Thoracic aorta (tissue), 2 donors: ENCODE data around the gene CFAP298. TPM values are rescaled to one million over a fixed set of nuclear protein-coding genes. Genes with fewer than 3 reads are reported as not detected.

Experiments
- ATAC-seq: fragments of 150-250 bp; one replicate; pipeline ENCODE4 v1.8.0; 2017; ENCODE audit warnings: low read depth; ENCODE audit not compliant: insufficient number of reproducible peaks, low FRiP score
- DNase-seq: peaks from one replicate; pipeline ENCODE4 v3.0.0-alpha.2; 2020; ENCODE audit warnings: low spot score
- H3K27ac ChIP-seq, 2 donors: fragments of 200-600 bp; sonication (generic); 1 replicate in 1 of 2; 2 replicates in 1 of 2; pipeline ENCODE4 v1.5.1; 2016; ENCODE audit warnings: mild to moderate bottlenecking in 2 of 2, moderate library complexity in 2 of 2
- H3K27me3 ChIP-seq: fragments of 200-600 bp; sonication (generic); replicated peaks from 2 replicates; pipeline ENCODE4 v1.6.0; 2016; ENCODE audit warnings: mild to moderate bottlenecking; ENCODE audit not compliant: insufficient read depth
- H3K36me3 ChIP-seq: fragments of 200-600 bp; sonication (generic); one replicate; pipeline ENCODE4 v1.5.1; 2016
- H3K4me1 ChIP-seq, 2 donors: fragments of 200-600 bp; sonication (generic); 1 replicate in 1 of 2; 2 replicates in 1 of 2; pipeline versions ENCODE4 v1.5.1 to v1.6.0; 2016; ENCODE audit warnings: low read depth in 2 of 2, mild to moderate bottlenecking in 1 of 2; ENCODE audit not compliant: control insufficient read depth in 1 of 2
- H3K4me3 ChIP-seq: fragments of 200-600 bp; sonication (generic); 2 replicates; pipeline ENCODE4 v1.5.1; 2016; ENCODE audit warnings: mild to moderate bottlenecking
- H3K9me3 ChIP-seq: fragments of 200-600 bp; sonication (generic); 2 replicates; pipeline ENCODE4 v1.5.1; 2016
- CTCF ChIP-seq: fragments of 200-600 bp; sonication (generic); IDR thresholded peaks from one replicate; pipeline ENCODE4 v1.5.1; 2019; ENCODE audit warnings: antibody characterized with exemption
- total RNA-seq, 2 donors: library from RNA; depleted of rRNA; stranded (reverse); fragments of >200 nt; gene quantifications; one replicate each; pipeline versions ENCODE4 v1.1.0 to v1.2.3, GENCODE V29; 2016

CFAP298 gene
- total RNA-seq, 2 donors from 2014 or later, result 22.7 to 31.4 TPM

GRCh38 chr21:32595431-32595830, 16.7 kb downstream of the CFAP298 start:
- no peaks in the 10 kb centered on the region for H3K4me1 ChIP-seq
- no peaks in the 10 kb centered on the region for H3K9me3 ChIP-seq
- ATAC-seq (no peak), DNase-seq (no peak)
- peaks cover 7% of the 10 kb centered on the region for H3K36me3 ChIP-seq
- H3K27me3 ChIP-seq, result no peaks in the 10 kb centered on the region
- no peak for TF ChIP-seq CTCF
- no peak overlapping the region for H3K4me3 ChIP-seq
- no peak overlapping the region for H3K27ac ChIP-seq

- Histone ChIP-seq H3K9me3 (no peaks in the 10 kb centered on the region), H3K27ac (no peak overlapping the region), H3K36me3 (no peaks in the 10 kb centered on the region), H3K27me3 (no peaks in the 10 kb centered on the region), H3K4me1 (no peaks in the 10 kb centered on the region), H3K4me3 (no peak overlapping the region)
- TF ChIP-seq CTCF, result no peak
- ATAC-seq (no peak), DNase-seq (no peak)
These were observed 18.5 kb downstream of the CFAP298 start for GRCh38 chr21:32593690-32594089.

GRCh38 chr21:32592929-32593502, 19.2 kb downstream of the CFAP298 start:
- ATAC-seq (no peak), DNase-seq (no peak)
- H3K27ac ChIP-seq, result no peak overlapping the region
- H3K27me3 ChIP-seq, result no peaks in the 10 kb centered on the region
- no peak for TF ChIP-seq CTCF
- no peaks in the 10 kb centered on the region for H3K9me3 ChIP-seq
- H3K36me3 ChIP-seq, result no peaks in the 10 kb centered on the region
- H3K4me3 ChIP-seq, result no peak overlapping the region
- no peaks in the 10 kb centered on the region for H3K4me1 ChIP-seq

GRCh38 chr21:32590130-32590529, 22.0 kb downstream of the CFAP298 start:
- H3K36me3 ChIP-seq, result no peaks in the 10 kb centered on the region
- no peaks in the 10 kb centered on the region for H3K9me3 ChIP-seq
- no peak overlapping the region for H3K27ac ChIP-seq
- no peak overlapping the region for H3K4me3 ChIP-seq
- ATAC-seq (no peak), DNase-seq (no peak)
- no peak for TF ChIP-seq CTCF
- H3K4me1 ChIP-seq, result no peaks in the 10 kb centered on the region
- no peaks in the 10 kb centered on the region for H3K27me3 ChIP-seq

- no peaks in the 10 kb centered on the region for H3K9me3 ChIP-seq
- DNase-seq (no peak), ATAC-seq (no peak)
- H3K27me3 ChIP-seq, result no peaks in the 10 kb centered on the region
- H3K4me1 ChIP-seq, result no peaks in the 10 kb centered on the region
- H3K27ac ChIP-seq, result no peak overlapping the region
- no peaks in the 10 kb centered on the region for H3K36me3 ChIP-seq
- H3K4me3 ChIP-seq, result no peak overlapping the region
- no peak for TF ChIP-seq CTCF
These were observed 24.5 kb downstream of the CFAP298 start for GRCh38 chr21:32587651-32588050.
